ENCODE results near the gene TBC1D14. TPM values are rescaled to one million over a fixed set of nuclear protein-coding genes. Genes with fewer than 3 reads are reported as not detected.

Gene TBC1D14
- total and polyA plus RNA-seq, 2 of the 8 experiments (the other 6 are each of a cell fraction or from before 2014, with no cell fraction given): 45.6 to 48.2 TPM

GRCh38 chr4:6968496-6968895 is 58.9 kb downstream of the TBC1D14 start (continued):
- TF ChIP-seq CHD1 (IDR thresholded peaks at IDR 0.05; ENCODE audit: low read depth, low read length): no peak
- TF ChIP-seq CREB1 (IDR thresholded peaks at IDR 0.05): no peak
- TF ChIP-seq HDAC6 (IDR thresholded peaks at IDR 0.05; ENCODE audit: low read depth, low read length): no peak
- no peak for TF ChIP-seq RXRA (IDR thresholded peaks at IDR 0.05; ENCODE audit: insufficient read depth, low read depth, low read length)
- TF ChIP-seq SIX5 (IDR thresholded peaks at IDR 0.05; ENCODE audit: low read depth, low read length): no peak
